OCI-LY1 (cell line): Measurements from ENCODE around the gene ST6GALNAC5.

ENCODE experiments used
- H2AFZ ChIP-seq: fragments of 200-600 bp; sonication (generic), shearing (Covaris generic); 2 replicates; pipeline ENCODE4 v1.6.0; 2014; ENCODE audit warnings: antibody characterized with exemption, mild to moderate bottlenecking, low read length
- H3F3A ChIP-seq: fragments of 200-600 bp; sonication (generic), shearing (Covaris generic); 2 replicates; pipeline ENCODE4 v1.6.0; 2014; ENCODE audit warnings: mild to moderate bottlenecking, antibody characterized with exemption, low read length, moderate library complexity; ENCODE audit not compliant: insufficient read depth
- H3K27ac ChIP-seq: fragments of 200-600 bp; sonication (generic); 2 replicates; pipeline ENCODE4 v1.5.1; 2014; ENCODE audit warnings: low read length, mixed run types, mild to moderate bottlenecking, low read depth; ENCODE audit not compliant: poor library complexity, severe bottlenecking
- H3K27me3 ChIP-seq: fragments of 200-600 bp; sonication (generic); 2 replicates; pipeline ENCODE4 v1.6.0; 2014; ENCODE audit warnings: antibody characterized with exemption, mild to moderate bottlenecking, low read length, moderate library complexity; ENCODE audit not compliant: insufficient read depth
- H3K36me3 ChIP-seq: fragments of 200-600 bp; sonication (generic); 2 replicates; pipeline ENCODE4 v1.6.1; 2014; ENCODE audit warnings: mild to moderate bottlenecking, antibody characterized with exemption, low read length, moderate library complexity, mixed read lengths; ENCODE audit not compliant: insufficient read depth
- H3K4me1 ChIP-seq: fragments of 200-600 bp; sonication (generic); 2 replicates; pipeline ENCODE4 v1.5.1; 2014; ENCODE audit warnings: mild to moderate bottlenecking, low read length, moderate library complexity; ENCODE audit not compliant: insufficient read depth, severe bottlenecking
- H3K4me2 ChIP-seq: fragments of 200-600 bp; sonication (generic), shearing (Covaris generic); 2 replicates; pipeline ENCODE4 v1.6.1; 2014; ENCODE audit warnings: low read length
- H3K4me3 ChIP-seq: fragments of 200-600 bp; sonication (generic); 2 replicates; pipeline ENCODE4 v1.5.1; 2014; ENCODE audit warnings: low read length, low read depth, mild to moderate bottlenecking, mixed read lengths; ENCODE audit not compliant: poor library complexity, severe bottlenecking
- H3K79me2 ChIP-seq: fragments of 200-600 bp; shearing (Covaris generic); 2 replicates; pipeline ENCODE4 v1.6.1; 2016; ENCODE audit warnings: mixed run types, low read length, mixed read lengths; ENCODE audit not compliant: insufficient read depth
- H3K9ac ChIP-seq: fragments of 200-600 bp; sonication (generic), shearing (Covaris generic); 2 replicates; pipeline ENCODE4 v1.6.1; 2014; ENCODE audit warnings: mild to moderate bottlenecking, low read length, mixed read lengths
- H3K9me2 ChIP-seq: fragments of 200-600 bp; sonication (generic), shearing (Covaris generic); 2 replicates; pipeline ENCODE4 v1.6.1; 2014; ENCODE audit warnings: low read depth, mild to moderate bottlenecking, low read length, mixed read lengths
- H3K9me3 ChIP-seq: fragments of 200-600 bp; shearing (Covaris generic); 2 replicates; pipeline ENCODE4 v1.6.1; 2014; ENCODE audit warnings: low read length, mixed read lengths
- H4K20me1 ChIP-seq: fragments of 200-600 bp; sonication (generic), shearing (Covaris generic); 2 replicates; pipeline ENCODE4 v1.6.0; 2016; ENCODE audit warnings: mild to moderate bottlenecking, low read length; ENCODE audit not compliant: insufficient read depth
- CTCF ChIP-seq: fragments of 200-600 bp; sonication (generic), shearing (Covaris generic); IDR thresholded peaks from 2 replicates; pipeline ENCODE4 v1.5.1; 2017; ENCODE audit warnings: mild to moderate bottlenecking, antibody characterized with exemption, low read length, moderate library complexity, mixed read lengths
- EZH2 ChIP-seq: fragments of 200-600 bp; sonication (generic), shearing (Covaris generic); IDR thresholded peaks from 2 replicates; pipeline ENCODE4 v1.8.0; 2017; ENCODE audit warnings: borderline replicate concordance, mixed run types, mild to moderate bottlenecking, antibody characterized with exemption, low read length, moderate library complexity, mixed read lengths

The ST6GALNAC5 gene

DNA sequence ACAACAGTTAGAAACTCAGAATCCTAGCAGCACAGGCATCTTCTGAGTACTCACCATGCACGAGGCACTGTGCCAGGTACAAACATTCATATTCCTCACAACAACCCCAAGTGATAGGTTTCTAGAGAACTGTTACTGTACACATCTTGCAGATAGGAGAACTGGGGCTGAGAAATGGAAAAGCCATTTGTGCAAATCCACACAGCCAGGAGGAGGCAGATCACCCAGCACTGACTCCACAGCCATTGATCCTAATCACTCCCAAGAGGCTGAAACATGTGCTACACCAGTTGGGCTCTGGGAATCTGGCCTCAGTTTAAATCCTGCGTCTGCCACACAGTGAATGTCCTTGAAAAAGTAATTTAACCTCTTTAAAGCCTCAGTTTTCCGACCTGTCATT is 151.0 kb downstream of the ST6GALNAC5 start:
- Histone ChIP-seq H3K27me3 (no peaks in the 10 kb centered on the region), H3K36me3 (no peaks in the 10 kb centered on the region), H2AFZ (no peak overlapping the region), H3F3A (no peaks in the 10 kb centered on the region), H3K9ac (no peak overlapping the region), H3K9me3 (no peaks in the 10 kb centered on the region), H3K4me2 (no peak overlapping the region), H3K27ac (no peak overlapping the region), H4K20me1 (no peaks in the 10 kb centered on the region), H3K9me2 (no peaks in the 10 kb centered on the region), H3K4me3 (no peak overlapping the region), H3K4me1 (no peaks in the 10 kb centered on the region), H3K79me2 (no peaks in the 10 kb centered on the region)
- TF ChIP-seq CTCF (no peak), EZH2 (no peak)

DNA sequence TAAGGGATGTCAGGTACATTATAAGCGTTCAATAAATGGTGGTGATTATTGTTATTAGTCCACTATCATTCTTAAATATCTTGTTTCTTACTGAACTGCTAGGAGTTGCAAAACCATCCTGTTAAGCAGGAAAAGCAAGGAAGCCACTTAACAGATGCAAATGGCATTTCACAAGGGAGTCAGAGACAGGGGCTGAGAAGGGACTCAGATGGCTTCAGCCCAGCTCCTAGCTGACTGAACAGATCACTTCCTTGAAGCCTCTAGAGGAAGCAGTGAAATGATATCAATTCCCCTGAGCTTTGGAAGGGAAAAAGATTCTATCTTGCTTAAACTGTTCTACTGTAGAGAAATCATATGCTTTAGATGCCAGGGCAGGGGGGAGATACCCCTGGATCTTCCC is 151.5 kb downstream of the ST6GALNAC5 start:
- no peak overlapping the region for H3K27ac ChIP-seq
- no peaks in the 10 kb centered on the region for H3K4me1 ChIP-seq
- no peaks in the 10 kb centered on the region for H4K20me1 ChIP-seq
- H3F3A ChIP-seq, result no peaks in the 10 kb centered on the region
- no peaks in the 10 kb centered on the region for H3K36me3 ChIP-seq
- no peak overlapping the region for H3K9ac ChIP-seq
- no peaks in the 10 kb centered on the region for H3K9me2 ChIP-seq
- H3K9me3 ChIP-seq, result no peaks in the 10 kb centered on the region
- no peak overlapping the region for H3K4me3 ChIP-seq
- TF ChIP-seq CTCF, result no peak
- TF ChIP-seq EZH2, result no peak
- H3K79me2 ChIP-seq, result no peaks in the 10 kb centered on the region
- no peak overlapping the region for H3K4me2 ChIP-seq
- no peaks in the 10 kb centered on the region for H3K27me3 ChIP-seq
- no peak overlapping the region for H2AFZ ChIP-seq

DNA sequence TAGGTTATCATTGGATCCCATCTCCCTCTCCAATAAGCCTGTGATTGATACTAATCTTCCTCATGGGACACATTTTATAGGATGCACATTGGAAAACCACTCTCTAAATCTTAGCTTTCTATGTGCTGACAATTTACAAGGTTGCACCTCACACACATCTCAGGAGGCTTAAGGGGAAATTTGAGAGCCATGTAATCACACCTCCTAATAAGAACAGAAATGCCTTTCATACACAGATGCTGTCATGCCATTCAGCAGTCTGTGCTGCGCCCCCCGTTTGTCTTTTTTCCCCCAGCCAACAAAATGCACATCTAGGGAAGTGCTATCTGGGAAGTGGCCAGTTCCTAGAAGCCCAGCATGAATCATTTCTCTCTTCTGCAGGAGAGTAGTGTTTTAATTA is 154.5 kb downstream of the ST6GALNAC5 start:
- H3K9me2 ChIP-seq, result no peaks in the 10 kb centered on the region
- no peak overlapping the region for H3K27ac ChIP-seq
- no peak overlapping the region for H2AFZ ChIP-seq
- no peak overlapping the region for H3K4me2 ChIP-seq
- H3K27me3 ChIP-seq, result no peaks in the 10 kb centered on the region
- no peaks in the 10 kb centered on the region for H3K36me3 ChIP-seq
- no peak overlapping the region for H3K4me3 ChIP-seq
- H4K20me1 ChIP-seq, result no peaks in the 10 kb centered on the region
- TF ChIP-seq CTCF (no peak), EZH2 (no peak)
- H3K9me3 ChIP-seq, result no peaks in the 10 kb centered on the region
- H3F3A ChIP-seq, result no peaks in the 10 kb centered on the region
- H3K79me2 ChIP-seq, result no peaks in the 10 kb centered on the region
- no peak overlapping the region for H3K9ac ChIP-seq
- H3K4me1 ChIP-seq, result no peaks in the 10 kb centered on the region
